Heart left ventricle (tissue), 13 donors: Measurements from ENCODE around the gene MTX3.

Source experiments
- CTCF ChIP-seq, 12 donors: fragments of 200-600 bp; sonication (generic) in 4 of 12; IDR thresholded peaks; one replicate each; pipeline versions ENCODE4 v1.5.0 to v1.8.0; 2018 to 2022; ENCODE audit warnings: antibody characterized with exemption in 12 of 12, mild to moderate bottlenecking in 5 of 12
- POLR2A ChIP-seq, 2 donors: fragments of 450-650 bp; IDR thresholded peaks; one replicate each; pipeline ENCODE4 v1.6.1; 2017; ENCODE audit warnings: antibody characterized with exemption in 2 of 2, mild to moderate bottlenecking in 2 of 2, moderate library complexity in 2 of 2
- donor health status: ischemic (EF 13 %, LVEDD 7.1; RV severe dilation, severe dysfunction).
- donor health status: DM: no; HTN: yes; CAD: no.
- donor health status: DM: no; HTN: no; CAD: no.
- donor health status: ischemic (EF 25% LVEDD 6.9; RV normal size, moderate dysfunction).
- donor health status: ischemic (EF 25% LVEDD 5.7; RV mildly dilated, moderate dysfunction).
- donor health status: ischemic (EF 35%, LVEDD 5.7; RV mildly dilated, moderate dysfunction).
- donor health status: nonischemic (EF 11% LVEDD 7.7; RV severe dilation, severe dysfunction).
- donor health status: DM: yes; HTN: yes; CAD: no.
- donor health status: PGD.
- donor health status: ischemic (EF 29% LVEDD 5.4; RV normal size, mild dysfunction).
- donor health status: nonischemic (EF 23%, LVEDD 6.1; RV moderate dilation, normal function).

DNA sequence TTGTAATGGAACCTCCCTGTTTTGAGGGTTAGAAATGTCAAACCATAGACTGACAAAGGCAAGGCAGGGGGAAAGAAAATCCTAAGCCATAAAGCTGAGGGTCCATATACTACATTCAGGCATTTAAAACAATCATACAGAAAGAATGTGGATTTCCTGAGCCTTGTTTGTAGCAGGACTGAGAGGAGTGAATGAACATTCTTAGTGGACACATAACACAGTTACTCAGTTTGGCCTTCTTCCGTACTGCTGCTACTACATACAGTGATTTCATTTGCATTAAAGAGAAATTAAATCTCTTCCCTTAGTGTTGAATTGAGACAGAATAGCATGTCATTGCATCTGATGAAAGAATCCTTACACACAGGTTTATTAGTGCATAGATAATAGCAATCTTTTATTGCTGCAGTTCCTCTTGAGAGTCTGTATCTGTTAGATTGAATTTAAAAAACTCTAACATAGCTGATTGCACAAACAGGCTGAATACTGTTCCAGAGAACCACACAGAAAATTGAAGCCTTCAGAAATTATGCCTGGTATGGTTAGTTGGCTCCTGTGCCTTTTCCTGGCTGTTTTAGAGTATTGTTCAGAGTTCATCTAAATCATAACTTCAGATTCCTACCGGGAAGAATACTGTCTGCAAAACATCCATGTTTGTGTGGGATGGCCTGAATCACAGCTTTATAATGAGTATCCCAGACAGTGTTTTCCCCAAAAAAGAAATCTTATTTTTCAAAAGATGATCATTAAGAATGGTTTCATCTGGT is 2.0 kb upstream of the MTX3 start:
- TF ChIP-seq CTCF (IDR thresholded peaks at IDR 0.05) (no peak), POLR2A (IDR thresholded peaks at IDR 0.05) (no peak)
